ENCODE measurements around the gene F12.
A peak's percentile ranks its signal among the peaks of the same experiment; 100 is the strongest.

The F12 gene

GRCh38 chr5:177355868-177356168 is 53.5 kb downstream of the F12 start:
- Histone ChIP-seq H4K20me1 (ENCODE audit: insufficient read depth, low read length) (no peaks in the 10 kb centered on the region), H3K9me2 (ENCODE audit: low read depth, low read length) (no peaks in the 10 kb centered on the region), H3K79me2 (ENCODE audit: insufficient read depth, low read length) (peaks cover 5% of the 10 kb centered on the region), H3F3A (ENCODE audit: insufficient read depth, low read length) (no peaks in the 10 kb centered on the region), H3K36me3 (ENCODE audit: insufficient read depth, low read length) (no peaks in the 10 kb centered on the region), H3K27me3 (ENCODE audit: insufficient read depth, low read length) (no peaks in the 10 kb centered on the region), H3K9me3 (ENCODE audit: low read length) (no peaks in the 10 kb centered on the region), H3K4me3 (ENCODE audit: low read depth, low read length, poor library complexity, severe bottlenecking) (no peak overlapping the region), H3K9ac (ENCODE audit: low read length) (no peak overlapping the region), H3K27ac (ENCODE audit: low read depth, low read length, poor library complexity, severe bottlenecking) (peak overlapping the region; percentile 84), H2AFZ (ENCODE audit: low read length) (no peak overlapping the region), H3K4me2 (ENCODE audit: low read length) (no peak overlapping the region), H3K4me1 (ENCODE audit: insufficient read depth, low read length, severe bottlenecking) (peaks cover 50% of the 10 kb centered on the region)
- no peak for TF ChIP-seq CTCF (IDR thresholded peaks at IDR 0.05; ENCODE audit: low read length)
- TF ChIP-seq EZH2 (IDR thresholded peaks at IDR 0.05; ENCODE audit: borderline replicate concordance, low read length) = no peak

GRCh38 chr5:177355162-177355867 is 54.0 kb downstream of the F12 start:
- no peaks in the 10 kb centered on the region for H3F3A ChIP-seq (ENCODE audit: insufficient read depth, low read length)
- H2AFZ ChIP-seq (ENCODE audit: low read length) = no peak overlapping the region
- H3K4me3 ChIP-seq (ENCODE audit: low read depth, low read length, poor library complexity, severe bottlenecking) = no peak overlapping the region
- H3K9ac ChIP-seq (ENCODE audit: low read length) = no peak overlapping the region
- H3K36me3 ChIP-seq (ENCODE audit: insufficient read depth, low read length) = no peaks in the 10 kb centered on the region
- H4K20me1 ChIP-seq (ENCODE audit: insufficient read depth, low read length) = no peaks in the 10 kb centered on the region
- H3K27me3 ChIP-seq (ENCODE audit: insufficient read depth, low read length) = no peaks in the 10 kb centered on the region
- H3K9me2 ChIP-seq (ENCODE audit: low read depth, low read length) = no peaks in the 10 kb centered on the region
- peak overlapping the region; percentile 84 for H3K27ac ChIP-seq (ENCODE audit: low read depth, low read length, poor library complexity, severe bottlenecking)
- H3K79me2 ChIP-seq (ENCODE audit: insufficient read depth, low read length) = peaks cover 10% of the 10 kb centered on the region
- no peaks in the 10 kb centered on the region for H3K9me3 ChIP-seq (ENCODE audit: low read length)
- no peak for TF ChIP-seq CTCF (IDR thresholded peaks at IDR 0.05; ENCODE audit: low read length)
- no peak for TF ChIP-seq EZH2 (IDR thresholded peaks at IDR 0.05; ENCODE audit: borderline replicate concordance, low read length)
- peaks cover 54% of the 10 kb centered on the region for H3K4me1 ChIP-seq (ENCODE audit: insufficient read depth, low read length, severe bottlenecking)
- no peak overlapping the region for H3K4me2 ChIP-seq (ENCODE audit: low read length)

GRCh38 chr5:177354711-177355110 is 54.7 kb downstream of the F12 start:
- H3K27ac ChIP-seq (ENCODE audit: low read depth, low read length, poor library complexity, severe bottlenecking) = no peak overlapping the region
- no peak for TF ChIP-seq EZH2 (IDR thresholded peaks at IDR 0.05; ENCODE audit: borderline replicate concordance, low read length)
- no peak for TF ChIP-seq CTCF (IDR thresholded peaks at IDR 0.05; ENCODE audit: low read length)
- peaks cover 2% of the 10 kb centered on the region; the same call in 1 of the 2 replicates for H3K36me3 ChIP-seq (ENCODE audit: insufficient read depth, low read length)
- H3K9me3 ChIP-seq (ENCODE audit: low read length) = no peaks in the 10 kb centered on the region
- no peak overlapping the region for H3K4me2 ChIP-seq (ENCODE audit: low read length)
- peaks cover 16% of the 10 kb centered on the region for H3K79me2 ChIP-seq (ENCODE audit: insufficient read depth, low read length)
- H3K4me1 ChIP-seq (ENCODE audit: insufficient read depth, low read length, severe bottlenecking) = peaks cover 55% of the 10 kb centered on the region
- no peak overlapping the region for H3K4me3 ChIP-seq (ENCODE audit: low read depth, low read length, poor library complexity, severe bottlenecking)
- H2AFZ ChIP-seq (ENCODE audit: low read length) = no peak overlapping the region
- no peaks in the 10 kb centered on the region for H3K9me2 ChIP-seq (ENCODE audit: low read depth, low read length)
- no peak overlapping the region for H3K9ac ChIP-seq (ENCODE audit: low read length)
- no peaks in the 10 kb centered on the region for H3F3A ChIP-seq (ENCODE audit: insufficient read depth, low read length)
- no peaks in the 10 kb centered on the region for H4K20me1 ChIP-seq (ENCODE audit: insufficient read depth, low read length)
- H3K27me3 ChIP-seq (ENCODE audit: insufficient read depth, low read length) = no peaks in the 10 kb centered on the region

Data from OCI-LY1 (cell line).